Adrenal gland (tissue), 12 donors: Measurements from ENCODE around the gene ANP32A. TPM values are rescaled to one million over a fixed set of nuclear protein-coding genes. Genes with fewer than 3 reads are reported as not detected.

Experiments used
- DNase-seq, 7 donors: peaks; one replicate each; pipeline ENCODE4 v3.0.0-alpha.2; 2019 to 2020
- H3K27ac ChIP-seq, 5 donors: fragments of 200-600 bp; sonication (generic) in 4 of 5; 1 replicate in 3 of 5; 2 replicates in 2 of 5; pipeline versions ENCODE4 v1.5.1 to v1.8.0; 2016 to 2020; ENCODE audit warnings: mild to moderate bottlenecking in 1 of 5
- H3K27me3 ChIP-seq: fragments of 200-600 bp; 2 replicates; pipeline ENCODE4 v1.8.0; 2021
- H3K36me3 ChIP-seq, 2 donors: fragments of 200-600 bp; replicated peaks in 1 of 2; 1 replicate in 1 of 2; 2 replicates in 1 of 2; pipeline versions ENCODE4 v1.5.1 to v1.8.0; 2018 to 2022
- H3K4me1 ChIP-seq, 2 donors: fragments of 200-600 bp; replicated peaks in 1 of 2; 1 replicate in 1 of 2; 2 replicates in 1 of 2; pipeline versions ENCODE4 v1.5.1 to v1.8.0; 2018 to 2021
- H3K4me3 ChIP-seq, 4 donors: fragments of 200-600 bp; sonication (generic) in 3 of 4; one replicate each; pipeline ENCODE4 v1.5.1; 2016 to 2018
- H3K9me3 ChIP-seq, 3 donors: fragments of 200-600 bp; sonication (generic) in 1 of 3; replicated peaks in 1 of 3; 1 replicate in 2 of 3; 2 replicates in 1 of 3; pipeline versions ENCODE4 v1.5.1 to v1.8.0; 2016 to 2021
- POLR2A ChIP-seq, 2 donors: fragments of 450-650 bp; IDR thresholded peaks; one replicate each; pipeline ENCODE4 v1.6.1; 2017; ENCODE audit warnings: antibody characterized with exemption in 2 of 2, mild to moderate bottlenecking in 2 of 2, moderate library complexity in 1 of 2
- WGBS, 4 donors: extraction: QIAGEN DNeasy Blood & Tissue Kit in 2 of 4; methylation state at CpG; one replicate each; pipeline versions ENCODE4 v1.1.5 to v1.1.7; 2013 to 2017; 5-methylcytosine and 5-hydroxymethylcytosine counted together
- intact Hi-C, 2 donors: fragments of 100-400 bp; cut with DNase I; formaldehyde crosslinking; loops; one replicate each; pipeline versions ENCODE4 v1.14.1 to v1.15.0; 2022 to 2023
- microRNA-seq, 3 donors: library from miRNA; unstranded; fragments of <30 nt; microRNA quantifications; one replicate each; pipeline ENCODE4, GENCODE V29; 2017 to 2020
- polyA plus RNA-seq, 3 donors: library from polyadenylated mRNA; stranded (reverse); fragments of 200-250 nt in 2 of 3; fragments of 350-450 nt in 1 of 3; fragmentation: Illumina TruSeq in 1 of 3; extraction: RNeasy Lipid Tissue Mini Kit (QIAGEN cat#74804) in 1 of 3; gene quantifications; one replicate each; pipeline ENCODE4 v1.2.3, GENCODE V29; 2013 to 2014
- small RNA-seq, 2 donors: library from RNA; depleted of rRNA; stranded (forward); fragments of <200 nt; gene quantifications; one replicate each; pipeline ENCODE3, GENCODE V24; 2016
- total RNA-seq, 9 donors: library from RNA; depleted of rRNA in 4 of 9; stranded (reverse); fragments of >200 nt in 4 of 9; fragments of 120-200 nt in 1 of 9; fragmentation: NEBNext Ultra II Directional in 1 of 9; extraction: Animal tissue kit (Norgen Biotek cat#: 25700) in 1 of 9; gene quantifications; one replicate each; pipeline versions ENCODE4 v1.1.0 to v1.2.4, GENCODE V29; 2013 to 2023
- TF ChIP-seq, protein P1 (sequence below), 6 experiments: fragments of 450-650 bp in 4 of 6; fragments of 200-600 bp in 2 of 6; sonication (generic) in 1 of 6; IDR thresholded peaks; 1 replicate in 5 of 6; 2 replicates in 1 of 6; pipeline versions ENCODE4 v1.5.1 to v1.8.0; 2016 to 2021; ENCODE audit warnings: antibody characterized with exemption in 6 of 6, mild to moderate bottlenecking in 2 of 6, moderate library complexity in 1 of 6
- donor health status: healthy with polysubstance abuse.
- donor health status: Bipolar disorder and iron deficiency.
- donor health status: DM: yes; HTN: yes; CAD: no.
- donor health status: DM: no; HTN: no; CAD: no.
- donor health status: DM: no; HTN: no; CAD: no.
- donor health status: DM: yes; HTN: yes; CAD: no.

ANP32A gene
- total and polyA plus RNA-seq, 12 donors = 44.5 to 170 (median 79.5) TPM

- intact Hi-C loops = loop anchor here in 1 of 2 donors (2.0 kb wide), 1 partner anchor 146 kb away; no protein-coding TSS in a partner anchor
- no peaks in the 10 kb centered on the region for H3K27me3 ChIP-seq
- DNase-seq = peak in 6 of 7 donors; percentile 37 to 74 (median 52)
- peaks cover 5 to 7% of the 10 kb centered on the region in 2 donors for H3K4me1 ChIP-seq
- H3K36me3 ChIP-seq = no peaks in the 10 kb centered on the region
- H3K9me3 ChIP-seq = no peaks in the 10 kb centered on the region
- TF ChIP-seq POLR2A (IDR thresholded peaks at IDR 0.05) = no peak
- TF ChIP-seq, protein P1, sequence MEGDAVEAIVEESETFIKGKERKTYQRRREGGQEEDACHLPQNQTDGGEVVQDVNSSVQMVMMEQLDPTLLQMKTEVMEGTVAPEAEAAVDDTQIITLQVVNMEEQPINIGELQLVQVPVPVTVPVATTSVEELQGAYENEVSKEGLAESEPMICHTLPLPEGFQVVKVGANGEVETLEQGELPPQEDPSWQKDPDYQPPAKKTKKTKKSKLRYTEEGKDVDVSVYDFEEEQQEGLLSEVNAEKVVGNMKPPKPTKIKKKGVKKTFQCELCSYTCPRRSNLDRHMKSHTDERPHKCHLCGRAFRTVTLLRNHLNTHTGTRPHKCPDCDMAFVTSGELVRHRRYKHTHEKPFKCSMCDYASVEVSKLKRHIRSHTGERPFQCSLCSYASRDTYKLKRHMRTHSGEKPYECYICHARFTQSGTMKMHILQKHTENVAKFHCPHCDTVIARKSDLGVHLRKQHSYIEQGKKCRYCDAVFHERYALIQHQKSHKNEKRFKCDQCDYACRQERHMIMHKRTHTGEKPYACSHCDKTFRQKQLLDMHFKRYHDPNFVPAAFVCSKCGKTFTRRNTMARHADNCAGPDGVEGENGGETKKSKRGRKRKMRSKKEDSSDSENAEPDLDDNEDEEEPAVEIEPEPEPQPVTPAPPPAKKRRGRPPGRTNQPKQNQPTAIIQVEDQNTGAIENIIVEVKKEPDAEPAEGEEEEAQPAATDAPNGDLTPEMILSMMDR (IDR thresholded peaks at IDR 0.05) = peak; percentile 42 to 77 (median 61)
- H3K27ac ChIP-seq = no peak overlapping the region
- no peak overlapping the region for H3K4me3 ChIP-seq
- 36 to 49% (median 45%) methylated on average over 6 of the region's 6 CpGs for WGBS, 4 donors
Observed at GRCh38 chr15:68730471-68730919, 90.2 kb downstream of the ANP32A start.

DNA sequence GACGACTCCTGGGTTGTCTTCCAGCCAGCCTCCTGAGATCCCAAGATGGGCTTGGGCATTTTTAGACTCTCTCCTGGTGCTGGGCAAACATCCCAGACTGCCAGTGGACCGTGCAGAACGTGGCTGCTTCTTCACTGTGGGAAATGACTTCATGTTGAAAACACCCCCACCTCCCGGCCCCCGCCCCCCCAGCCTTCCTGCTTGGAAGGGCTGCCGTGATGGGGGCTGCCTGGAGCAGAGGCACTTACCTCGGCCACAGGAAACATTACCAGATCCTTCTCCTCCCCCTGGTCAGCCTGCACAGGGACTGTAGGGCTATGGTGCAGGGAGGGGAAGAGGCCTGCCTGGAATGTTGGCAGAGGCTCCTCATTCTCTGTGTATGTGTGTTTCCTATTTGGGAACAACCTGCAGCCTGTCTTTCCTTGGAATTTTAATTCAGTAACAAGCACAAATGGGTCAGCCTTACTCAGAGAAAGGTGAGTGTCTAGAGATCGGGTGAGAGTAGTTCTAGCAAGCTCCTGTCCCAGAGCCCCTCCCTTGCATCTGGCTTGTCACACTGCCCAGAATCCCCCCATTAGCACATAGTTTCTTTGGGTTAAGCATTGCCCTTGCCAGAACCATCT is 90.8 kb downstream of the ANP32A start:
- TF ChIP-seq, protein P1 (IDR thresholded peaks at IDR 0.05) = no peak
- no peak for TF ChIP-seq POLR2A (IDR thresholded peaks at IDR 0.05)
- intact Hi-C loops = loop anchor here (2.0 to 10.0 kb wide), 3 partner anchors 105 to 147 kb away; no protein-coding TSS in a partner anchor
- 36 to 51% (median 42%) methylated on average over 4 to 8 of the region's 8 CpGs for WGBS, 4 donors
- DNase-seq = peak in 1 of 7 donors; percentile 25
- Histone ChIP-seq H3K4me1 (peaks cover 5 to 7% of the 10 kb centered on the region in 2 donors), H3K4me3 (no peak overlapping the region), H3K36me3 (no peaks in the 10 kb centered on the region), H3K27ac (no peak overlapping the region), H3K9me3 (no peaks in the 10 kb centered on the region), H3K27me3 (no peaks in the 10 kb centered on the region)

Small RNAs within 50 kb of the gene (microRNA-seq; reads per million reads assigned to microRNA genes)
- 0 reads per million in 3 donors for gene MIR4312

Small RNAs within 50 kb of the gene (small RNA-seq; reads per million reads assigned to genes)
- 0 reads per million in 2 donors for gene MIR4312

Other genes with a start within 250 kb of the ANP32A start
- gene CORO2B, start 241.9 kb downstream of the ANP32A start, total RNA-seq = 1 to 10 TPM; 2.8 to 8.4 (median 3.9) TPM
- gene CORO2B, start 241.9 kb downstream of the ANP32A start, polyA plus RNA-seq = 1 to 10 TPM; 4.2 to 5.9 (median 4.9) TPM
- gene SPESP1, start 109.6 kb upstream of the ANP32A start, total RNA-seq = 10 to 100 TPM in 1 of 9 donors, 1 to 10 TPM in 8; 1.6 to 16.5 (median 4.8) TPM
- 10 to 100 TPM in 1 of 3 donors, 1 to 10 TPM in 2; 1.9 to 10.1 (median 5.2) TPM for gene SPESP1, start 109.6 kb upstream of the ANP32A start, polyA plus RNA-seq
- under 1 TPM; 0.06 to 0.84 (median 0.57) TPM for gene NOX5, start 193.8 kb upstream of the ANP32A start, total RNA-seq
- 1 to 10 TPM in 1 of 3 donors, under 1 TPM in 2; 0.29 to 1.4 (median 0.88) TPM for gene NOX5, start 193.8 kb upstream of the ANP32A start, polyA plus RNA-seq